HepG2 (cell line): ENCODE results near the gene TRMT2A.

Source experiments
- HDAC2 ChIP-seq: sonication (generic); formaldehyde crosslinking; IDR thresholded peaks from 2 replicates; pipeline ENCODE4 v1.4.0; 2020; ENCODE audit warnings: missing genetic modification reagents
- RAD21 ChIP-seq: fragments of 450-650 bp; formaldehyde crosslinking; IDR thresholded peaks from 2 replicates; pipeline ENCODE4 v1.5.0; 2020; ENCODE audit warnings: mild to moderate bottlenecking
- ZNF776 ChIP-seq: sonication (generic); formaldehyde crosslinking; IDR thresholded peaks from 2 replicates; pipeline ENCODE4 v1.4.0; 2020; ENCODE audit warnings: mild to moderate bottlenecking, missing genetic modification reagents
- TF ChIP-seq, protein P1 (sequence below): sonication (generic); formaldehyde crosslinking; IDR thresholded peaks from 2 replicates; pipeline ENCODE4 v1.4.0; 2020; ENCODE audit warnings: missing genetic modification reagents
- TF ChIP-seq, protein P2 (sequence below): sonication (generic); formaldehyde crosslinking; IDR thresholded peaks from 2 replicates; pipeline ENCODE4 v1.8.1; 2023; ENCODE audit warnings: missing genetic modification reagents, inconsistent platforms, borderline replicate concordance
- TF ChIP-seq, protein P3 (sequence below): sonication (generic); formaldehyde crosslinking; IDR thresholded peaks from 2 replicates; pipeline ENCODE4 v1.8.0; 2022; ENCODE audit warnings: missing genetic modification reagents, mild to moderate bottlenecking, borderline replicate concordance

GRCh38 chr22:20156611-20157429 is 39.8 kb upstream of the TRMT2A start:
- TF ChIP-seq, protein P1, sequence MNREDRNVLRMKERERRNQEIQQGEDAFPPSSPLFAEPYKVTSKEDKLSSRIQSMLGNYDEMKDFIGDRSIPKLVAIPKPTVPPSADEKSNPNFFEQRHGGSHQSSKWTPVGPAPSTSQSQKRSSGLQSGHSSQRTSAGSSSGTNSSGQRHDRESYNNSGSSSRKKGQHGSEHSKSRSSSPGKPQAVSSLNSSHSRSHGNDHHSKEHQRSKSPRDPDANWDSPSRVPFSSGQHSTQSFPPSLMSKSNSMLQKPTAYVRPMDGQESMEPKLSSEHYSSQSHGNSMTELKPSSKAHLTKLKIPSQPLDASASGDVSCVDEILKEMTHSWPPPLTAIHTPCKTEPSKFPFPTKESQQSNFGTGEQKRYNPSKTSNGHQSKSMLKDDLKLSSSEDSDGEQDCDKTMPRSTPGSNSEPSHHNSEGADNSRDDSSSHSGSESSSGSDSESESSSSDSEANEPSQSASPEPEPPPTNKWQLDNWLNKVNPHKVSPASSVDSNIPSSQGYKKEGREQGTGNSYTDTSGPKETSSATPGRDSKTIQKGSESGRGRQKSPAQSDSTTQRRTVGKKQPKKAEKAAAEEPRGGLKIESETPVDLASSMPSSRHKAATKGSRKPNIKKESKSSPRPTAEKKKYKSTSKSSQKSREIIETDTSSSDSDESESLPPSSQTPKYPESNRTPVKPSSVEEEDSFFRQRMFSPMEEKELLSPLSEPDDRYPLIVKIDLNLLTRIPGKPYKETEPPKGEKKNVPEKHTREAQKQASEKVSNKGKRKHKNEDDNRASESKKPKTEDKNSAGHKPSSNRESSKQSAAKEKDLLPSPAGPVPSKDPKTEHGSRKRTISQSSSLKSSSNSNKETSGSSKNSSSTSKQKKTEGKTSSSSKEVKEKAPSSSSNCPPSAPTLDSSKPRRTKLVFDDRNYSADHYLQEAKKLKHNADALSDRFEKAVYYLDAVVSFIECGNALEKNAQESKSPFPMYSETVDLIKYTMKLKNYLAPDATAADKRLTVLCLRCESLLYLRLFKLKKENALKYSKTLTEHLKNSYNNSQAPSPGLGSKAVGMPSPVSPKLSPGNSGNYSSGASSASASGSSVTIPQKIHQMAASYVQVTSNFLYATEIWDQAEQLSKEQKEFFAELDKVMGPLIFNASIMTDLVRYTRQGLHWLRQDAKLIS (CRISPR knock-in tag), result no peak
- TF ChIP-seq ZNF776 (CRISPR knock-in tag) (no peak), RAD21 (CRISPR knock-in tag) (peak; percentile 98), HDAC2 (no peak)
- TF ChIP-seq, protein P2, sequence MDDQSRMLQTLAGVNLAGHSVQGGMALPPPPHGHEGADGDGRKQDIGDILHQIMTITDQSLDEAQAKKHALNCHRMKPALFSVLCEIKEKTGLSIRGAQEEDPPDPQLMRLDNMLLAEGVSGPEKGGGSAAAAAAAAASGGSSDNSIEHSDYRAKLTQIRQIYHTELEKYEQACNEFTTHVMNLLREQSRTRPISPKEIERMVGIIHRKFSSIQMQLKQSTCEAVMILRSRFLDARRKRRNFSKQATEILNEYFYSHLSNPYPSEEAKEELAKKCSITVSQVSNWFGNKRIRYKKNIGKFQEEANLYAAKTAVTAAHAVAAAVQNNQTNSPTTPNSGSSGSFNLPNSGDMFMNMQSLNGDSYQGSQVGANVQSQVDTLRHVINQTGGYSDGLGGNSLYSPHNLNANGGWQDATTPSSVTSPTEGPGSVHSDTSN (CRISPR knock-in tag), result no peak
- TF ChIP-seq, protein P3, sequence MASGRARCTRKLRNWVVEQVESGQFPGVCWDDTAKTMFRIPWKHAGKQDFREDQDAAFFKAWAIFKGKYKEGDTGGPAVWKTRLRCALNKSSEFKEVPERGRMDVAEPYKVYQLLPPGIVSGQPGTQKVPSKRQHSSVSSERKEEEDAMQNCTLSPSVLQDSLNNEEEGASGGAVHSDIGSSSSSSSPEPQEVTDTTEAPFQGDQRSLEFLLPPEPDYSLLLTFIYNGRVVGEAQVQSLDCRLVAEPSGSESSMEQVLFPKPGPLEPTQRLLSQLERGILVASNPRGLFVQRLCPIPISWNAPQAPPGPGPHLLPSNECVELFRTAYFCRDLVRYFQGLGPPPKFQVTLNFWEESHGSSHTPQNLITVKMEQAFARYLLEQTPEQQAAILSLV (CRISPR knock-in tag), result no peak
